ENCODE results near the gene CARMIL1. TPM values are rescaled to one million over a fixed set of nuclear protein-coding genes. Genes with fewer than 3 reads are reported as not detected.
"Not testable (repeated sequence)": the region's sequence is repeated elsewhere in the genome, so short reads cannot be mapped to it uniquely, and the experiment has no call there.

The CARMIL1 gene
- total RNA-seq, 2 experiments from 2014 or later = 1.3 to 1.5 TPM

DNA sequence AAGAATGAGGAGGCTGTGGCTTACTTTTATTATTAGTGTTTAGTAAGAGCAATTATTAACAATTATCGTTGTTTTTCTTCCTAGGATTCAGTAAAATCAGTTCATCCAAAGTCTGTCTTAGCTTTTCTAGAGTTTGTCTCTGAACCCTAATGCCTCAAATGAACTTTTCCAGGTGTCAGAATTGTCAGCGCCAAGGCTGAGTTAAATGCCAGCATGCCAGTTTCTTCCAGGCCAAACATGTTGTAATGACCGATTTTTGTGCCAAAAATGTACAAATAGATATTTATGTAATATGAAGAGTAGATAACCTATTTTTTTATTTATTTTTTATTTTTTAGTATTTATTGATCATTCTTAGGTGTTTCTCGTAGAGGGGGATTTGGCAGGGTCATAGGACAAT is 306.1 kb downstream of the CARMIL1 start:
- CTCF ChIA-PET = no interaction called here
- POLR2A ChIA-PET = no interaction called here
- Mint-ChIP-seq H3K4me3 (no peak overlapping the region), H3K9me3 (no peaks in the 10 kb centered on the region), H3K27ac (no peak overlapping the region), H3K36me3 (ENCODE audit: low read depth) (peaks cover 3% of the 10 kb centered on the region), H3K27me3 (no peaks in the 10 kb centered on the region), H3K4me1 (peaks cover 19% of the 10 kb centered on the region)
- DNase-seq = no peak

DNA sequence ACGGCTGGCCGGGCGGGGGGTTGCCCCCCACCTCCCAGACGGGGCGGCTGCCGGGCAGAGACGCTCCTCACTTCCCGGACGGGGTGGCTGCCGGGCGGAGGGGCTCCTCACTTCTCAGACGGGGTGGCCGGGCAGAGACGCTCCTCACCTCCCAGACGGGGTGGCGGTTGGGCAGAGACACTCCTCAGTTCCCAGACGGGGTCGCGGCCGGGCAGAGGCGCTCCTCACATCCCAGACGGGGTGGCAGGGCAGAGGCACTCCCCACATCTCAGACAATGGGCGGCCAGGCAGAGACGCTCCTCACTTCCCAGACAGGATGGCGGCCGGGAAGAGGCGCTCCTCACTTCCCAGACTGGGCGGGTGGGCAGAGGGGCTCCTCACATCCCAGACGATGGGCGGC is 306.9 kb downstream of the CARMIL1 start:
- DNase-seq; POLR2A ChIA-PET; H3K27me3 Mint-ChIP-seq; CTCF ChIA-PET; H3K27ac Mint-ChIP-seq; H3K4me3 Mint-ChIP-seq; H3K36me3 Mint-ChIP-seq (ENCODE audit: low read depth); H3K9me3 Mint-ChIP-seq: not testable (repeated sequence)
- H3K4me1 Mint-ChIP-seq = peaks cover 16% of the 10 kb centered on the region

DNA sequence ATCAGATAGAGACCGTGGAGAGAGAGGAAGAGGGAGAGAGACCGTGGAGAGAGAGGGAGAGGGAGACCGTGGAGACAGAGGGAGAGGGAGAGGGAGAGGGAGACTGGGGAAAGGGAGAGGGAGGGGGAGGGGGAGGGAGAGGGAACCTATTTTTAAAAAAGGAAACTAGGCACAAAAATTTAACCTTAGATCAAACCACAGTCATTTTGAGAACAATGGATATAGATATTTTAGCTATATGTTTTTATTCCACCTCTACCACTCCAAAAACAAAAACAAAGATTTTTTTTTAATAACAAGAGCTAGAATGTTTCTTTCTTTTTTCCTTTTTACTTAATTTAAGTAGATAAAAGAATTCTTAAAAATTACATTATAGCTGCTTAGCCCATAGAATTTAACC is 307.8 kb downstream of the CARMIL1 start:
- H3K27me3 Mint-ChIP-seq = no peaks in the 10 kb centered on the region
- POLR2A ChIA-PET = no interaction called here
- DNase-seq = no peak
- H3K27ac Mint-ChIP-seq = no peak overlapping the region
- peaks cover 15% of the 10 kb centered on the region for H3K4me1 Mint-ChIP-seq
- CTCF ChIA-PET = interaction anchor here (2.0 kb wide), 1 partner anchor 30 kb away, joined by 11 read pairs; no protein-coding TSS in a partner anchor
- H3K36me3 Mint-ChIP-seq (ENCODE audit: low read depth) = peaks cover 1% of the 10 kb centered on the region
- no peak overlapping the region for H3K4me3 Mint-ChIP-seq
- H3K9me3 Mint-ChIP-seq = no peaks in the 10 kb centered on the region

DNA sequence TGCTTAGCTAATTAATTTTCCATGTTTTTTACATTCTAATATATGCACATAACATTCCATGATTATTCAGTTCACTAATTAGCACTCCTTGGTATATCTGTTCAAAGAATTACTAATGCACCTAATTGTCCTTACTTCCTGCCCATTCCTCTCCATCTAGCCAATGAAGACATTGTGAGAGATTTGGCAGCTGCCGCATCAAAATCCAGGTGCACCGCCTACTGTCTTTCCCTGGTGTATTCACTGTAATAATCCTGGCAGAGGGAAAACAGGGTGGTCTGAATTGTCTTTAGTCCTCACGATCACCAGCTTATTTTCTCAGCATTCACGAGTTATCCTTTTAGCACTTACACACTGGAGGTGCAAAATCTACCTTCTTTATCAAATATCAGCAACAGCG is 311.8 kb downstream of the CARMIL1 start:
- no peaks in the 10 kb centered on the region for H3K36me3 Mint-ChIP-seq (ENCODE audit: low read depth)
- no peak for DNase-seq
- no peaks in the 10 kb centered on the region for H3K4me1 Mint-ChIP-seq
- CTCF ChIA-PET = interaction anchor here (1.6 kb wide), 1 partner anchor 35 kb away, joined by 6 read pairs; no protein-coding TSS in a partner anchor
- H3K4me3 Mint-ChIP-seq = no peak overlapping the region
- no peaks in the 10 kb centered on the region for H3K27me3 Mint-ChIP-seq
- H3K9me3 Mint-ChIP-seq = no peaks in the 10 kb centered on the region
- POLR2A ChIA-PET = no interaction called here
- H3K27ac Mint-ChIP-seq = no peak overlapping the region

DNA sequence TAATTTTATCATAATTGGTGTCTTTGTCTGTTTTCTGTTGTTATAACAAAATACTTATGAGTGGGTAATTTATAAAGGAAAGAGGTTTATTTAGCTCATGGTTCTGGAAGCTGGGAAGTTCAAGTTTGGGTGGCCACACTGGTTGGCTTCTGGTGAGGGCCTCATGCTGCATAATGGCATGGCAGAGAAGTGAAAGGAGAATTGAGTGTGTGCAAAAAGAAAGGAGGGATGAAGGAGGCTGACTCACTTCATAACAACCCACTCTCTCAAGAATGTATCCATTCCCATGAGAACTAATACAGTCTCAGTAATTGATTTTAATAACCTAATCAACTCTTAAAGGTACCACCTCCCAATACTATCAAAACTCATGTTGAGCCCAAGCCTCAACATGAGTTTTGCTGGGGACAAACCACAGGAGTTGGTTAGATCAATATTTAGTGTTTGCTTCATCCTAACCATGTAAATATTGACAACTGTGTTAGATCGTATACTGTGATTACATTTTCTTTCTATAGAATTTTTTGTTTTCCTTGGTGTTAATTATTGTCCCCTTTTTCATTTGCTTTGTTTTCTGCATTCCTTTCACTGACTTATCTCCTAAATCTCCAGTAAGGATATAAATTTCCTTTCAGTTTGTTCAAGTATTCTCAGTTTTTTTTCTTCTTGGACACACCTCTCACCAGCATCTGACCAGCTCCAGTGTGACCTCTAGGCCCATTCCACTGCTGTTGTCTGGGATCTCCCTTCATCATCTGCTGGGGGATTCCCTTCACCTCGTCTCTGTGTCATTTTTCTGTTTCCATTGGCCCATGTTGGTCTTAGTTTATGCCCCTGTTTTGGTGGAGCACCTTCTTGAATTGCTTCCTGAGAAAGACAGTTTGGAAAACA is 318.0 kb downstream of the CARMIL1 start:
- H3K4me3 Mint-ChIP-seq = no peak overlapping the region
- CTCF ChIA-PET = no interaction called here
- H3K36me3 Mint-ChIP-seq (ENCODE audit: low read depth) = no peaks in the 10 kb centered on the region
- peaks cover 1% of the 10 kb centered on the region for H3K27me3 Mint-ChIP-seq
- no peaks in the 10 kb centered on the region for H3K9me3 Mint-ChIP-seq
- H3K27ac Mint-ChIP-seq = no peak overlapping the region
- no peaks in the 10 kb centered on the region for H3K4me1 Mint-ChIP-seq
- POLR2A ChIA-PET = no interaction called here
- DNase-seq = no peak

DNA sequence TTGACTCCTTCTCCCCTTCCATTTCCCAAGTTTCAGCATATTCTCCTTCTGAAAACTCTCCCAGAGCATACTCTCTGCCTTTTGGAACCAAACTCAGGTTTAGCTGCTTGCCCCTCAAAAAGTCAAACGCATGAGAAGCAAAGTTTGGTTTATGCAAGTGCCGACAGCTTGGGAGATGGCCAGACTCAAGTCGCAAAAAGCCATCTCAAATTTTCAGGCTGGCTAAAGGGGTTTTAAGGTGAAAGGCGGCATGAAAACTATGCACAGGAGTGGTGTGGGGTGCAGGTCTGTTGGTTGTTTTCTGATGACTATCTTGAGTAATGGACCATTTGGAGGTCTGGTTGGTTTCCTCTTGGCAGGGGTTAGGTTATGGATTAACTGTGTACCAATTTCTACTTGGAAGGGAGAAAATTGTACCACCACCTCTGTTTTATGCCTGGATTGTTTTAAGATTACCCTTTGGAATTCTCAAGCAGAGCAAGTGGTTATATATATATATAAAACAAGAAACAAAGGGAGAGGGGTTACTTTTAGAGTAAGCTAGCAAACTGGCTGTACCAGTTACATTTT is 320.4 kb downstream of the CARMIL1 start:
- ChIA-PET CTCF (interaction anchor here (1.1 to 1.8 kb wide), 5 partner anchors 109 to 376 kb away, joined by 3 to 6 read pairs (median 5); partner anchors contain the start of gene CARMIL1), POLR2A (no interaction called here)
- no peak overlapping the region for H3K4me3 Mint-ChIP-seq
- peaks cover 1% of the 10 kb centered on the region for H3K27me3 Mint-ChIP-seq
- H3K27ac Mint-ChIP-seq = no peak overlapping the region
- DNase-seq = no peak
- H3K4me1 Mint-ChIP-seq = no peaks in the 10 kb centered on the region
- H3K36me3 Mint-ChIP-seq (ENCODE audit: low read depth) = no peaks in the 10 kb centered on the region
- H3K9me3 Mint-ChIP-seq = no peaks in the 10 kb centered on the region

DNA sequence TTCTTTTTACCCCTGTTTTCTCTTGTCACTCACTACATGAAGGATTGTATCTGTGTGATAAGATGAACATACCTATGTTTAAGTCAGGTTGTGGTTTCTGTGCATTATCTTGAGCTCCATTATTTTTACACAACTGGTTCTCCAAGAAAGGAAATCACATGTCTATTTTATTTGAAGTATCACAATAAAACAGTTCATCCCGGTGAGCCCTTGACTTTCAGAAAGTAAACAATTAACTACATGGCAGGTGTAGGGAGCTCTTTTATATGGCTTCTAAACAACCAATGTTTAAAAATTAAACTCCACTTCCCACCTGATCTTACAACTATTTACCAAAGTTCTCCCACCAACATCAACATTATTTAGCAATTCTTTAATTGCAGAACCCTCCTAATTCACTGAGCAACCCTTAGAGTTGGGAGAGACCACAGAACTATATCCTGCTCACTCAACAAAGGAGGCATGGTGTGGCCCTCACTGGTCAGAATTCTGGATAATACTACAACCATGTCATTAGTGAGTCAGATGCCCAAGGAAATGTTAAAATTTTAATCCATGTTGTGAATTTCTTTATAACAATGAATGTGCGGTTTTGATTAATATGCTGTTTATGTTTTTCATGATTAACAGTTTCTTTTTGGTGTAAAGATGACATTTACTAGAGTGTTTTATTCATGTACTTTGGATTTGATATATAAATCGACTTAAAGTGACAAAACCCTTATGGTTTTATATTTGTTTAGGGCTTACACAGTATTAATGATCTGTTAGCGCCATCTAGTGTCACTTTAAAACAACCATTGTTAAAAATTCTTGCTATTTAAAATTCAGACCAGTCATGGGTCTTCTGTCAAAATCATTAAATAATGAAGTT is 322.9 kb downstream of the CARMIL1 start:
- Mint-ChIP-seq H3K27me3 (peaks cover 1% of the 10 kb centered on the region), H3K9me3 (no peaks in the 10 kb centered on the region), H3K36me3 (ENCODE audit: low read depth) (no peaks in the 10 kb centered on the region), H3K4me3 (no peak overlapping the region), H3K4me1 (no peaks in the 10 kb centered on the region), H3K27ac (no peak overlapping the region)
- ChIA-PET CTCF (interaction anchor here (0.6 to 2.3 kb wide), 13 partner anchors 9 to 379 kb away, joined by 3 to 9 read pairs (median 3); partner anchors contain the start of gene CARMIL1), POLR2A (no interaction called here)
- no peak for DNase-seq

DNA sequence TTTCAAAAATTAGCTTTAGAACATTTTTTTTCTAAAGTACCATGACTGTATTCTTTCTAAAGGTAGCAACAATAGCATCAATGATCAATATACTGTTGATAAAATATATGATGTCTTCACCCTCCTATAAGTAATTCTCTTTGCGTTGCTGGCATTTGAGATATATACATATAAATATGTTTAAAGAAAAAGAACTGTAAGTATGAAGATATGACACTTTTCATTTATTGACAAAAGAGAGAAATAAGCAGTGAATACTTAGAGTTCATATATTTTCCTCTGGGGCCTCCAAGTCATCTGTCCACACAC is 323.5 kb downstream of the CARMIL1 start:
- peaks cover 1% of the 10 kb centered on the region for H3K27me3 Mint-ChIP-seq
- H3K27ac Mint-ChIP-seq = no peak overlapping the region
- no peak for DNase-seq
- no peaks in the 10 kb centered on the region for H3K36me3 Mint-ChIP-seq (ENCODE audit: low read depth)
- H3K4me1 Mint-ChIP-seq = no peaks in the 10 kb centered on the region
- H3K4me3 Mint-ChIP-seq = no peak overlapping the region
- CTCF ChIA-PET = interaction anchor here (0.6 to 2.3 kb wide), 6 partner anchors 8 to 339 kb away, joined by 3 to 9 read pairs (median 3); partner anchors contain the start of gene CARMIL1
- no peaks in the 10 kb centered on the region for H3K9me3 Mint-ChIP-seq
- POLR2A ChIA-PET = no interaction called here

DNA sequence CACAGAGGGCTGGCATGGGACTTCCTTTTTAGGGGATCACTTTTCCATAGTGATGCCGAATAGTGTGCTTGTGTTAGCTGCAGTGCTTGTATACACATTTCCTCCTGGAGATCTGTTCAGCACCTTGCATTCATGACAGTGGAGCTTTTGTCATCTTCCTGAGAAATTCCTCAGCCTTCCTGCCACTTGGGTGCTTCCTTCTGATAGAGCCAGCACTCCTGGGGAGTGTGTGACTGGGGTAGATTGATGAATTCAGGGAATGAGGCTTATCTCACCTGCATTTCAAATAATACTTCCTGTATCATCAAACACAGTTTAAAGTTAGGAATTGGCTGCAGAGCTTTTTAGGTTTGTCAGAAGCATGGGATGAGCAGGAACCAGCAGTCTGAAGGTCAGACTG is 324.1 kb downstream of the CARMIL1 start:
- ChIA-PET POLR2A (no interaction called here), CTCF (no interaction called here)
- Mint-ChIP-seq H3K4me1 (no peaks in the 10 kb centered on the region), H3K9me3 (no peaks in the 10 kb centered on the region), H3K4me3 (no peak overlapping the region), H3K27ac (no peak overlapping the region), H3K36me3 (ENCODE audit: low read depth) (no peaks in the 10 kb centered on the region), H3K27me3 (peaks cover 1% of the 10 kb centered on the region)
- DNase-seq = no peak

DNA sequence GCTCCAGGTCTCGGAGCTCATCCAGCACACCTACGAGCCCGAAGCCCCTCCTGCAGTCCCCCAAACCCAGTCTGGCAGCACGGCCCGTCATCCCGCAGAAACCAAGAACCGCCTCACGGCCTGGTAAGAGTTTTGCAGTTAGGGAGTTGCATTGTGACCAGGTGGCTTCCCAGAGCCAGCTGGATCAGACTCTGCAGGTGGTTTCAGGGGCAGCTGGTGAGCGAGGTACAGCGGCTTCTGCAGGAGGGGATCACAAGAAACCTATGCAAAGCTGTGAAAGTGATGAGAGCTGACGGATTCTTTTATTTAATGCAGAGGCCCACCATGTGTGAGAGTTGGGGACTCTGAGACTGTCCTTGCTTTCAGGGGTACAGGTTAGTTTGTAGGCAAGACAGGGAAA is 327.0 kb downstream of the CARMIL1 start:
- H3K36me3 Mint-ChIP-seq (ENCODE audit: low read depth) = no peaks in the 10 kb centered on the region
- CTCF ChIA-PET = interaction anchor here (0.9 kb wide), 1 partner anchor 341 kb away, joined by 4 read pairs; no protein-coding TSS in a partner anchor
- DNase-seq = no peak
- POLR2A ChIA-PET = interaction anchor here (0.9 kb wide), 1 partner anchor 50 kb away, joined by 3 read pairs; no protein-coding TSS in a partner anchor
- H3K4me3 Mint-ChIP-seq = no peak overlapping the region
- no peaks in the 10 kb centered on the region for H3K4me1 Mint-ChIP-seq
- H3K9me3 Mint-ChIP-seq = no peaks in the 10 kb centered on the region
- H3K27ac Mint-ChIP-seq = no peak overlapping the region
- H3K27me3 Mint-ChIP-seq = no peaks in the 10 kb centered on the region

DNA sequence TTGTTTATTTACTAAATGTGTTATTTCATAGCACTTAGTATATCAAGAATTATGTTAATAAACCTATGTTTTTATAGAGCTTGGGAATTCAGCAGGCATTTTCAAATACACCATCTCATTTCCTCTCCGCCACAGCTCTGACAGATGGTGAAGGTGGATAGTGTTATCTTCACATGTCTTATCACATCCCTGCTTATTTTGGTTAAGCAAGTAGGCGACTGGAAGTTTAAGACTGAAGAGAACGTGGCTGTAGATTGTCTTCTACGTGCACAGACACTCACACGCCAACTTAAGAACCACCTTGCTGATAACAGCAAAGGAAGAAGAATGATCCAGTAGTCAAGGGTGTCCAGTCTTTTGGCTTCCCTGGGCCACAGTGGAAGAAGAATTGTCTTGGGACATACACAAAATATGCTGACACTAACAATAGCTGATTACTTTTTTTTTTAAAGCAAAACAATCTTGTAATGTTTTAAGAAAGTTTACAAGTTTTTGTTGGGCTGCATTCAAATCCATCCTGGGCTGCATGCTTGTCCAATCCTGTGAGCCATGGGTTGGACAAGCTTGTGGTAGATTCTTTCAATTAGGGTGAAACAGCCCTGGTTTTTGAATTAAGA is 329.5 kb downstream of the CARMIL1 start:
- ChIA-PET CTCF (interaction anchor here (1.0 kb wide), 1 partner anchor 51 kb away, joined by 3 read pairs; no protein-coding TSS in a partner anchor), POLR2A (no interaction called here)
- Mint-ChIP-seq H3K9me3 (no peaks in the 10 kb centered on the region), H3K4me1 (no peaks in the 10 kb centered on the region), H3K27me3 (no peaks in the 10 kb centered on the region), H3K4me3 (no peak overlapping the region), H3K27ac (no peak overlapping the region), H3K36me3 (ENCODE audit: low read depth) (no peaks in the 10 kb centered on the region)
- no peak for DNase-seq

DNA sequence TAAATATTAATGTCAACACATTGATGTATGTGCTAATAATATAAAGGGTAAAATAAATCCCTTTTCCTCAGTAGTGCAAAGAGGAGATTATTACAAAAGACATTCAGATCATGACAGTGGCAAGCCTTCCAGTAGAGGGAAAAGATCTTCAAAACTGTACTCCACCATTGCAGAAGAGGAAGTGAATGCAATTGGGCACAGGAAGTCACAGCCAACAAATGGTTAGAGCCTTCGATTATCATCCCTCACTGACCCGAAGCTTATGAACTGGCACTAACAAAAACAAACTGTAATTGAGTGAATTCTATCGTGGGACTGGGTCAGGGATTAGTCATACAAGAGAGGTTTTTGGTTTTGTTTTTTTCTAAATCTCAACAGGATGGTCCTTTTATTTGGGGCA is 333.5 kb downstream of the CARMIL1 start:
- POLR2A ChIA-PET = no interaction called here
- no peaks in the 10 kb centered on the region for H3K9me3 Mint-ChIP-seq
- CTCF ChIA-PET = no interaction called here
- no peak overlapping the region for H3K4me3 Mint-ChIP-seq
- H3K36me3 Mint-ChIP-seq (ENCODE audit: low read depth) = no peaks in the 10 kb centered on the region
- no peak overlapping the region for H3K27ac Mint-ChIP-seq
- H3K27me3 Mint-ChIP-seq = no peaks in the 10 kb centered on the region
- H3K4me1 Mint-ChIP-seq = no peaks in the 10 kb centered on the region
- DNase-seq = no peak

DNA sequence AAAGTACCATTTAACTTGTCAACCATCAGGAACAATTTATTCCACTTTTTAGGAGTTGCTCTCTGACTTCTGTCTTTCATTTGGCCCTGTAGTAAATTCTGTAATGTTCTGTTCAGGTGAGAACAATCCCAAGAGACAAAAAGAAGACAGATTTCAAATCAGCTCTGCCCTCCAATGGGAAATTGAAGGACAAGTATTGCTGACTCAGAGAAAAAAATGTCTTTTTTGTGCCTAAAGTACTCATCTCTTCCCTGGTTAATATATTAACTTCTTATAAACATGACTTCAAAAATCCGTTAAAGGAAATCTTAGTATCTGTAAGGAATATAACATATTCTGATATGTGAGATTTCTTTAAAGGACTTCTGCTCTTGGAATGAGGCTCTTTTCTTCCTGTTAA is 334.2 kb downstream of the CARMIL1 start:
- no peaks in the 10 kb centered on the region for H3K4me1 Mint-ChIP-seq
- no peaks in the 10 kb centered on the region for H3K36me3 Mint-ChIP-seq (ENCODE audit: low read depth)
- POLR2A ChIA-PET = no interaction called here
- H3K4me3 Mint-ChIP-seq = no peak overlapping the region
- no peak for DNase-seq
- no peaks in the 10 kb centered on the region for H3K27me3 Mint-ChIP-seq
- no peaks in the 10 kb centered on the region for H3K9me3 Mint-ChIP-seq
- CTCF ChIA-PET = no interaction called here
- H3K27ac Mint-ChIP-seq = no peak overlapping the region
